OCI-LY3 (cell line): ENCODE results near the gene TYMP.

Experiments
- H2AFZ ChIP-seq: fragments of 200-600, 300-600 bp; shearing (Covaris generic); 2 replicates; pipeline ENCODE4 v1.6.0; 2014; ENCODE audit warnings: antibody characterized with exemption, low read depth, low read length
- H3K27ac ChIP-seq: fragments of 200-600, 300-600 bp; sonication (generic); 2 replicates; pipeline ENCODE4 v1.5.1; 2014; ENCODE audit warnings: mild to moderate bottlenecking, low read length, moderate library complexity, mixed read lengths
- H3K27me3 ChIP-seq: fragments of 200-600, 300-600 bp; sonication (generic); 2 replicates; pipeline ENCODE4 v1.6.1; 2014; ENCODE audit warnings: low read depth, low read length, mixed read lengths
- H3K36me3 ChIP-seq: fragments of 200-600, 300-600 bp; sonication (generic); replicated peaks from 2 replicates; pipeline ENCODE3; 2014; ENCODE audit warnings: low read depth, low read length, mixed read lengths
- H3K4me1 ChIP-seq: fragments of 300-600, 200-600 bp; sonication (generic); 2 replicates; pipeline ENCODE4 v1.6.1; 2014; ENCODE audit warnings: low read length, mixed read lengths
- H3K4me2 ChIP-seq: fragments of 200-600, 300-600 bp; sonication (generic); 2 replicates; pipeline ENCODE4 v1.6.1; 2014; ENCODE audit warnings: low read length, mixed read lengths
- H3K4me3 ChIP-seq: fragments of 300-600, 200-600 bp; sonication (generic); 2 replicates; pipeline ENCODE4 v1.5.1; 2014; ENCODE audit warnings: antibody characterized with exemption, mild to moderate bottlenecking, low read length, moderate library complexity
- H3K79me2 ChIP-seq: fragments of 300-600, 200-600 bp; shearing (Covaris generic); 2 replicates; pipeline ENCODE4 v1.6.1; 2014; ENCODE audit warnings: mild to moderate bottlenecking, low read length, mixed read lengths
- H3K9ac ChIP-seq: fragments of 300-600, 200-600 bp; shearing (Covaris generic); 2 replicates; pipeline ENCODE4 v1.6.0; 2014; ENCODE audit warnings: mild to moderate bottlenecking, low read length, moderate library complexity
- H3K9me3 ChIP-seq: fragments of 200-600, 300-600 bp; shearing (Covaris generic); 2 replicates; pipeline ENCODE4 v1.6.1; 2014; ENCODE audit warnings: low read length, mixed read lengths; ENCODE audit not compliant: insufficient read depth
- H4K20me1 ChIP-seq: fragments of 200-600, 300-600 bp; sonication (generic); 2 replicates; pipeline ENCODE4 v1.6.1; 2016; ENCODE audit warnings: low read length, mixed read lengths; ENCODE audit not compliant: insufficient read depth
- EZH2phosphoT487 ChIP-seq: fragments of 200-600 bp; shearing (Covaris generic); IDR thresholded peaks from 2 replicates; pipeline ENCODE4 v1.6.1; 2018; ENCODE audit warnings: antibody characterized with exemption, mixed run types, low read depth
- TF ChIP-seq, protein P1 (sequence below): fragments of 200-600, 300-600 bp; sonication (generic); IDR thresholded peaks from 2 replicates; pipeline ENCODE4 v1.5.1; 2014; ENCODE audit warnings: antibody characterized with exemption, low read length, low read depth

The TYMP gene

GRCh38 chr22:50547263-50547985 lies 17.6 kb upstream of the TYMP start:
- no peak overlapping the region for H2AFZ ChIP-seq
- no peak overlapping the region for H3K9ac ChIP-seq

DNA sequence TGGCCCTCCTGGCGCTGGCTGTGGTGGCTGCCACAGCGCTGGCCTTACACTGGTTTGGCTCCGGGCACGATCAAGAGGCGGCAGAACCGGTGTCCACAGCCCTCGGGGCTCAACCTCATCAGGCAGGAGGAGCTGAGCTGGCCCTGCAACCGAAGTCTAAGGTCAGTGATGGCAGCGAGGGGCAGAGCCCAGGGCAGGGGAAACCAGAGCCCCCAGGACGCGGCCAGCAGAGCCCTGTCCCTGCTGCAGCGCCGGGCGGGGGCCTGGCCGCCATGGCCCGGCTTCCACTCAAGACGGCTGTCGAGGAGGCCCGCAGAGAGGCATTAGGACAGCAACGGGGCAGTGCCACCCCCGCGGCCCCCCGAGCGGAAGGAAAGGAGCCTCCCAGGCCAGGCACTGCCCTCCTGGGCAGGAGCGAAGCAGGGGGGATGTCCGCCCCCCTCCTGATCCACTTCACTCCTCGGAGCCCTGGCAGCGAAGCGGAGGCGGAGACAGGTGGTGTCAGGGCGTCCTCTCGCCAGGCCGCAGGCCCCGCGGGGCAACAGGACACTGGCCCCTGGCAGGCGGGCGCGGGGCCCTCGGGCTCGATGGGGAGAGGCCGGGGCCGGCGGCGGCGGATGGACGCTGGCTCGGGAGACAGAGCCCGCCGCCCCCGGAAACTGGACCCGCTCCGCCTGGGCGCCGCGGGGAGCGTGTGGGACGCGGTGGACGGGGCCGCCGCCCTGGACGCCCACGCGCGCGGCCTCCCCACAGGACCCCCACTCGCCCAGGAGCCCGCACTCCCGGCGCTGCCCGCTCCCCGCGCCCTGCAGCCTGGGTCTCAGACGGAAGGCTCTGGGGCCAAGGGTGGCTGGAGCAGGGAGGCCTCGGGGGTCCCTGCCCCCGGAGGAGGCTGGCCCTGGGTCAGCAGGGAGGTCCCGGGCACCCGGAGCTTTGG lies 16.8 kb upstream of the TYMP start:
- H3K4me3 ChIP-seq = no peak overlapping the region
- H2AFZ ChIP-seq = no peak overlapping the region
- H3K36me3 ChIP-seq = no peaks in the 10 kb centered on the region
- peaks cover 34% of the 10 kb centered on the region for H3K4me1 ChIP-seq
- H3K27ac ChIP-seq = no peak overlapping the region
- H3K9ac ChIP-seq = no peak overlapping the region
- H3K9me3 ChIP-seq = no peaks in the 10 kb centered on the region
- no peaks in the 10 kb centered on the region for H3K79me2 ChIP-seq
- H3K4me2 ChIP-seq = no peak overlapping the region
- H3K27me3 ChIP-seq = no peaks in the 10 kb centered on the region
- TF ChIP-seq EZH2phosphoT487 = no peak
- TF ChIP-seq, protein P1, sequence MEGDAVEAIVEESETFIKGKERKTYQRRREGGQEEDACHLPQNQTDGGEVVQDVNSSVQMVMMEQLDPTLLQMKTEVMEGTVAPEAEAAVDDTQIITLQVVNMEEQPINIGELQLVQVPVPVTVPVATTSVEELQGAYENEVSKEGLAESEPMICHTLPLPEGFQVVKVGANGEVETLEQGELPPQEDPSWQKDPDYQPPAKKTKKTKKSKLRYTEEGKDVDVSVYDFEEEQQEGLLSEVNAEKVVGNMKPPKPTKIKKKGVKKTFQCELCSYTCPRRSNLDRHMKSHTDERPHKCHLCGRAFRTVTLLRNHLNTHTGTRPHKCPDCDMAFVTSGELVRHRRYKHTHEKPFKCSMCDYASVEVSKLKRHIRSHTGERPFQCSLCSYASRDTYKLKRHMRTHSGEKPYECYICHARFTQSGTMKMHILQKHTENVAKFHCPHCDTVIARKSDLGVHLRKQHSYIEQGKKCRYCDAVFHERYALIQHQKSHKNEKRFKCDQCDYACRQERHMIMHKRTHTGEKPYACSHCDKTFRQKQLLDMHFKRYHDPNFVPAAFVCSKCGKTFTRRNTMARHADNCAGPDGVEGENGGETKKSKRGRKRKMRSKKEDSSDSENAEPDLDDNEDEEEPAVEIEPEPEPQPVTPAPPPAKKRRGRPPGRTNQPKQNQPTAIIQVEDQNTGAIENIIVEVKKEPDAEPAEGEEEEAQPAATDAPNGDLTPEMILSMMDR = no peak
- no peaks in the 10 kb centered on the region for H4K20me1 ChIP-seq

More at GRCh38 chr22:50547263-50547985, 17.6 kb upstream of the TYMP start:
- Histone ChIP-seq H3K36me3 (no peaks in the 10 kb centered on the region), H3K27ac (no peak overlapping the region), H4K20me1 (no peaks in the 10 kb centered on the region), H3K9me3 (no peaks in the 10 kb centered on the region), H3K4me3 (no peak overlapping the region), H3K4me2 (no peak overlapping the region), H3K4me1 (peaks cover 25% of the 10 kb centered on the region), H3K79me2 (no peaks in the 10 kb centered on the region), H3K27me3 (no peaks in the 10 kb centered on the region)
- TF ChIP-seq EZH2phosphoT487 = no peak
- TF ChIP-seq, protein P1 = no peak

DNA sequence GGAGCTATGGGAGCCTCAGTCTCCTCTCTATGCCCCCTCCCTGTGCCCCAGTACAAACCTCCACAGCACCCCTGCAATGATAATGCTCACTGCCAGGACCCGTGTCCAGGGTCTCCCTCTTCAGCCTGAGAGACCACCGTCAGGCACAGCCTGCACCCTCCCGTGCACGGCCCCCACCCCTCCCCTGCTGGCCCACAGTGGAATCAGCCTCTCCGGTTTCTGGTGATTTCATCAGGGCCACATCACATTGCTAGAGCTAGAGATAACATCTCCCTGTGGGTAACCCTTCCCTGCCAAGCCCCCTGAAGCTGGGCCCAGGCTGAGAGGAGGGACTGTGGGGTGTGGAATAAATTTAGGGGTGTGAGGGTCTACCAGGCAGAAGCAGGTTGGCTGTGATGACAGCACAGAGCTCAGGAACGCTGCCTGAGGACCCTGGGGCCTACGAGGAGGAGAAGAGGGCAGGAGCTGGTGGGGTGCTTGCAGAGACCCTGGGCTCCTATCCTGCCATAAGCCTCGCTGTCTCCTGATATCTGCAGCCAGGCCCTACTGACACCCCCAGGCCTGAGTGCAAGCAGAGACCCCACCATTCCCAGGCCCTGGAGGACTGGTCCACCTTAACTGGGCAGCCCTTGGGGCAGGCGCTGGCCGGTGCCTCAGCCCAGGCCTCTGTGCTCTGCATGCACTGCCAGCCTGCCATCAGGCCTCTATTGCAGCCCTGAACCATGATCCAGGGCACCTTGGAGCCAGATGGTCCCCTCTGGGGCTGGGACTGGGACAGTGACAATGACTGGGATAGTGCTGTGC lies 15.9 kb upstream of the TYMP start, which contains the start of gene KLHDC7B:
TSS of gene KLHDC7B (plus strand) at position 378 of the 804 bp plus-strand sequence. CDS start at position 723, 345 bp downstream.
- no peaks in the 10 kb centered on the region for H3K27me3 ChIP-seq
- H3K4me1 ChIP-seq = peaks cover 42% of the 10 kb centered on the region
- H4K20me1 ChIP-seq = no peaks in the 10 kb centered on the region
- no peak within 1 kb of the TSS for H3K4me3 ChIP-seq
- H3K4me2 ChIP-seq = peak within 1 kb of the TSS; percentile 65
- no peaks in the 10 kb centered on the region for H3K79me2 ChIP-seq
- no peak within 1 kb of the TSS for H2AFZ ChIP-seq
- no peak for TF ChIP-seq EZH2phosphoT487
- TF ChIP-seq, protein P1 = no peak
- H3K9ac ChIP-seq = no peak within 1 kb of the TSS; the same call in 1 of the 2 replicates
- H3K36me3 ChIP-seq = no peaks in the 10 kb centered on the region
- no peak within 1 kb of the TSS for H3K27ac ChIP-seq
- no peaks in the 10 kb centered on the region for H3K9me3 ChIP-seq
